HepG2 (cell line): Measurements from ENCODE around the gene SERPIND1. TPM values are rescaled to one million over a fixed set of nuclear protein-coding genes. Genes with fewer than 3 reads are reported as not detected.

Experiments
- ISX ChIP-seq: sonication (generic); formaldehyde crosslinking; conservative IDR thresholded peaks from 2 replicates; pipeline ENCODE4 v1.5.0; 2020; ENCODE audit warnings: missing genetic modification reagents
- JDP2 ChIP-seq: sonication (generic); formaldehyde crosslinking; IDR thresholded peaks from 2 replicates; pipeline ENCODE4 v1.8.1; 2022; ENCODE audit warnings: missing genetic modification reagents, borderline replicate concordance
- NFATC3 ChIP-seq: sonication (generic); formaldehyde crosslinking; IDR thresholded peaks from 2 replicates; pipeline ENCODE4 v1.5.1; 2020; ENCODE audit warnings: mild to moderate bottlenecking, missing genetic modification reagents
- PHB2 ChIP-seq: fragments of 450-650 bp; IDR thresholded peaks from 2 replicates; pipeline ENCODE4 v1.6.1; 2018; ENCODE audit not compliant: partially characterized antibody
- RBM22 ChIP-seq: fragments of 200-400 bp; formaldehyde crosslinking; optimal IDR thresholded peaks from 2 replicates; pipeline ENCODE3; 2017; ENCODE audit warnings: mild to moderate bottlenecking, low read length, moderate library complexity
- RXRA ChIP-seq: sonication (generic); formaldehyde crosslinking; IDR thresholded peaks from 2 replicates; pipeline ENCODE4 v1.5.1; 2020; ENCODE audit warnings: missing genetic modification reagents
- SIX4 ChIP-seq: sonication (generic); formaldehyde crosslinking; IDR thresholded peaks from 2 replicates; pipeline ENCODE4 v1.4.0; 2020; ENCODE audit warnings: missing genetic modification reagents
- SUZ12 ChIP-seq: fragments of 150-350 bp; IDR thresholded peaks from 2 replicates; pipeline ENCODE4 v1.6.1; 2014; ENCODE audit warnings: low read depth, low read length
- TSC22D2 ChIP-seq: sonication (generic); formaldehyde crosslinking; IDR thresholded peaks from 2 replicates; pipeline ENCODE4 v1.5.1; 2020; ENCODE audit warnings: missing genetic modification reagents, mild to moderate bottlenecking, borderline replicate concordance
- WIZ ChIP-seq: sonication (generic); formaldehyde crosslinking; IDR thresholded peaks from 2 replicates; pipeline ENCODE4 v1.5.1; 2020; ENCODE audit warnings: mild to moderate bottlenecking, missing genetic modification reagents
- ZBTB7B ChIP-seq: sonication (generic); formaldehyde crosslinking; IDR thresholded peaks from 2 replicates; pipeline ENCODE4 v1.4.0; 2020; ENCODE audit warnings: missing genetic modification reagents
- ZFP82 ChIP-seq: sonication (generic); formaldehyde crosslinking; IDR thresholded peaks from 2 replicates; pipeline ENCODE4 v1.5.1; 2020; ENCODE audit warnings: mild to moderate bottlenecking, missing genetic modification reagents, borderline replicate concordance
- ZMAT3 ChIP-seq: sonication (generic); formaldehyde crosslinking; conservative IDR thresholded peaks from 2 replicates; pipeline ENCODE4 v1.7.0; 2021; ENCODE audit warnings: missing genetic modification reagents
- ZNF253 ChIP-seq: sonication (generic); formaldehyde crosslinking; IDR thresholded peaks from 2 replicates; pipeline ENCODE4 v1.8.0; 2022; ENCODE audit warnings: mild to moderate bottlenecking, missing genetic modification reagents, borderline replicate concordance
- ZNF33A ChIP-seq: sonication (generic); formaldehyde crosslinking; IDR thresholded peaks from 2 replicates; pipeline ENCODE4 v1.5.1; 2020; ENCODE audit warnings: missing genetic modification reagents, mild to moderate bottlenecking, moderate library complexity, borderline replicate concordance
- ZNF44 ChIP-seq: sonication (generic); formaldehyde crosslinking; IDR thresholded peaks from 2 replicates; pipeline ENCODE4 v1.5.1; 2020; ENCODE audit warnings: mild to moderate bottlenecking, missing genetic modification reagents
- ZNF652 ChIP-seq: IDR thresholded peaks from 2 replicates; pipeline ENCODE4 v1.6.1; 2016; ENCODE audit warnings: low read depth, borderline replicate concordance
- ZNF781 ChIP-seq: sonication (generic); formaldehyde crosslinking; IDR thresholded peaks from 2 replicates; pipeline ENCODE4 v1.5.1; 2020; ENCODE audit warnings: borderline replicate concordance, mild to moderate bottlenecking, missing genetic modification reagents; ENCODE audit errors: not compliant biosample characterization
- ZNF782 ChIP-seq: sonication (generic); formaldehyde crosslinking; IDR thresholded peaks from 2 replicates; pipeline ENCODE4 v1.4.0; 2020; ENCODE audit warnings: missing genetic modification reagents, mild to moderate bottlenecking, borderline replicate concordance
- ZNF891 ChIP-seq: sonication (generic); formaldehyde crosslinking; IDR thresholded peaks from 2 replicates; pipeline ENCODE4 v1.5.0; 2020; ENCODE audit warnings: mild to moderate bottlenecking, missing genetic modification reagents
- polyA plus RNA-seq, 8 experiments: library from polyadenylated mRNA; depleted of rRNA in 3 of 8; stranded (reverse) in 7 of 8; unstranded in 1 of 8; fragments of >200 nt; fragmentation: Illumina TruSeq in 4 of 8; extraction: Trizol in 4 of 8; gene quantifications; 2 replicates each; pipeline versions ENCODE4 v1.2.1 to v1.2.3, GENCODE V29; 2011 to 2016; ENCODE audit warnings: low read depth in 4 of 8, missing spikeins in 1 of 8, mixed read lengths in 1 of 8; ENCODE audit not compliant: insufficient read depth in 1 of 8
- total RNA-seq, 5 experiments: library from RNA; depleted of rRNA; stranded (reverse); fragments of >200 nt; fragmentation: Illumina TruSeq; extraction: Trizol; gene quantifications; 2 replicates each; pipeline ENCODE4 v1.2.3, GENCODE V29; 2016; ENCODE audit warnings: low read depth in 1 of 5
- TF ChIP-seq, protein P1 (sequence below): sonication (generic); formaldehyde crosslinking; IDR thresholded peaks from 2 replicates; pipeline ENCODE4 v1.8.0; 2022; ENCODE audit warnings: missing genetic modification reagents, mild to moderate bottlenecking, inconsistent platforms, borderline replicate concordance
- TF ChIP-seq, protein P2 (sequence below): sonication (generic); formaldehyde crosslinking; IDR thresholded peaks from 2 replicates; pipeline ENCODE4 v1.4.0; 2020; ENCODE audit warnings: missing genetic modification reagents
- TF ChIP-seq, protein P3 (sequence below): sonication (generic); formaldehyde crosslinking; IDR thresholded peaks from 2 replicates; pipeline ENCODE4 v1.9.0; 2021; ENCODE audit warnings: mild to moderate bottlenecking, missing genetic modification reagents

The SERPIND1 gene
- total and polyA plus RNA-seq, 2 of the 13 experiments (the other 11 are each of a cell fraction or from before 2014, with no cell fraction given) = 111 to 350 TPM

DNA sequence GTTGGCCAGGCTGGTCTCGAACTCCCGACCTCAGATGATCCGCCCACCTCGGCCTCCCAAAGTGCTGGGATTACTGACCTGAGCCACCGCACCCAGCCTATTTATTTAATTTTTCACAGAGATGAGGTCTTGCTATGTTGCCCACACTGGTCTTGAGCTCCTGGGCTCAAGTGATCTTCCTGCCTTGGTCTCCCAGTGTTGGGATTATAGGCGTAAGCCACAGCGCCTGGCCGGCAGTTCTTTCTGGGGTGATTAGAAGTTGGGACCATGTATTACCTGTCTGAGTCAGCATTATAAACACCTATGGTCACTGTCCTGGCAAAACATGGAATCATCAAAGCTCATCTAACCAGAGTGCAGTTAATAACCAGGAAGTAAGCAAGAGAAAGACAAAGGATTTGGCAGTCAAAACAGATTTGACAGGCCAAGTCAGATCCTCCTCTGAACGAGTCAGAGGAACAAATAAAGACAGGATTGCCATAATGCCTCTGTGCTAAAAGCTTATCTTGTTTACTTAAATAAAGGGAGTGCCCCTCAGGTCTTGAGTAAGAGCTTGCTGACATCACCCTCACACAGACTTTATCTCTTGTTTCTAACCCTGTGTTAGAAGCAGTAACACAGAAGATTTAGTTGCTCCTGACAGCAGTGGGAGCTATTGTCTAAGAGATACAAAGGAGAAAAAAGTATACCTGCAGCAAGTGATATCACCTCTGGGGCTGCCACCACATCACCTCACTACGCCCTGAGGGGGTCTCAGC is 3.7 kb downstream of the SERPIND1 start (continued):
- TF ChIP-seq, protein P1, sequence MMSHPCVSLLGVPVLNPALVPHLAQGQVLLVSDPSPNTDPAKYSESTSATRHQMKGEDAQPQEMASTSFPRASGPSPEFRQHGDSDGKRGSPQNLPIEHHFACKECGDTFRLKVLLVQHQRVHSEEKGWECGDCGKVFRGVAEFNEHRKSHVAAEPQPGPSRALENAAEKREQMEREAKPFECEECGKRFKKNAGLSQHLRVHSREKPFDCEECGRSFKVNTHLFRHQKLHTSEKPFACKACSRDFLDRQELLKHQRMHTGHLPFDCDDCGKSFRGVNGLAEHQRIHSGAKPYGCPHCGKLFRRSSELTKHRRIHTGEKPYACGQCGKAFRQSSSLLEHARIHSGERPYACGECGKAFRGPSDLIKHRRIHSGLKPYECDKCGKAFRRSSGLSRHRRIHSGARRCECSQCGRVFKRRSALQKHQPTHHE = 0 out of 2 replicates have a peak, but pooled peaks have one; percentile 75
- peak; percentile 81 for TF ChIP-seq ZBTB7B
- peak; percentile 96 for TF ChIP-seq RBM22
- TF ChIP-seq, protein P2, sequence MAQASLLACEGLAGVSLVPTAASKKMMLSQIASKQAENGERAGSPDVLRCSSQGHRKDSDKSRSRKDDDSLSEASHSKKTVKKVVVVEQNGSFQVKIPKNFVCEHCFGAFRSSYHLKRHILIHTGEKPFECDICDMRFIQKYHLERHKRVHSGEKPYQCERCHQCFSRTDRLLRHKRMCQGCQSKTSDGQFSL = 0 out of 2 replicates have a peak, but pooled peaks have one; percentile 26
- TF ChIP-seq ZMAT3 (CRISPR knock-in tag) = peak; percentile 57; the same call in 1 of the 2 replicates
- TF ChIP-seq RXRA (CRISPR knock-in tag) = peak; percentile 49; the same call in 1 of the 2 replicates
- TF ChIP-seq, protein P3, sequence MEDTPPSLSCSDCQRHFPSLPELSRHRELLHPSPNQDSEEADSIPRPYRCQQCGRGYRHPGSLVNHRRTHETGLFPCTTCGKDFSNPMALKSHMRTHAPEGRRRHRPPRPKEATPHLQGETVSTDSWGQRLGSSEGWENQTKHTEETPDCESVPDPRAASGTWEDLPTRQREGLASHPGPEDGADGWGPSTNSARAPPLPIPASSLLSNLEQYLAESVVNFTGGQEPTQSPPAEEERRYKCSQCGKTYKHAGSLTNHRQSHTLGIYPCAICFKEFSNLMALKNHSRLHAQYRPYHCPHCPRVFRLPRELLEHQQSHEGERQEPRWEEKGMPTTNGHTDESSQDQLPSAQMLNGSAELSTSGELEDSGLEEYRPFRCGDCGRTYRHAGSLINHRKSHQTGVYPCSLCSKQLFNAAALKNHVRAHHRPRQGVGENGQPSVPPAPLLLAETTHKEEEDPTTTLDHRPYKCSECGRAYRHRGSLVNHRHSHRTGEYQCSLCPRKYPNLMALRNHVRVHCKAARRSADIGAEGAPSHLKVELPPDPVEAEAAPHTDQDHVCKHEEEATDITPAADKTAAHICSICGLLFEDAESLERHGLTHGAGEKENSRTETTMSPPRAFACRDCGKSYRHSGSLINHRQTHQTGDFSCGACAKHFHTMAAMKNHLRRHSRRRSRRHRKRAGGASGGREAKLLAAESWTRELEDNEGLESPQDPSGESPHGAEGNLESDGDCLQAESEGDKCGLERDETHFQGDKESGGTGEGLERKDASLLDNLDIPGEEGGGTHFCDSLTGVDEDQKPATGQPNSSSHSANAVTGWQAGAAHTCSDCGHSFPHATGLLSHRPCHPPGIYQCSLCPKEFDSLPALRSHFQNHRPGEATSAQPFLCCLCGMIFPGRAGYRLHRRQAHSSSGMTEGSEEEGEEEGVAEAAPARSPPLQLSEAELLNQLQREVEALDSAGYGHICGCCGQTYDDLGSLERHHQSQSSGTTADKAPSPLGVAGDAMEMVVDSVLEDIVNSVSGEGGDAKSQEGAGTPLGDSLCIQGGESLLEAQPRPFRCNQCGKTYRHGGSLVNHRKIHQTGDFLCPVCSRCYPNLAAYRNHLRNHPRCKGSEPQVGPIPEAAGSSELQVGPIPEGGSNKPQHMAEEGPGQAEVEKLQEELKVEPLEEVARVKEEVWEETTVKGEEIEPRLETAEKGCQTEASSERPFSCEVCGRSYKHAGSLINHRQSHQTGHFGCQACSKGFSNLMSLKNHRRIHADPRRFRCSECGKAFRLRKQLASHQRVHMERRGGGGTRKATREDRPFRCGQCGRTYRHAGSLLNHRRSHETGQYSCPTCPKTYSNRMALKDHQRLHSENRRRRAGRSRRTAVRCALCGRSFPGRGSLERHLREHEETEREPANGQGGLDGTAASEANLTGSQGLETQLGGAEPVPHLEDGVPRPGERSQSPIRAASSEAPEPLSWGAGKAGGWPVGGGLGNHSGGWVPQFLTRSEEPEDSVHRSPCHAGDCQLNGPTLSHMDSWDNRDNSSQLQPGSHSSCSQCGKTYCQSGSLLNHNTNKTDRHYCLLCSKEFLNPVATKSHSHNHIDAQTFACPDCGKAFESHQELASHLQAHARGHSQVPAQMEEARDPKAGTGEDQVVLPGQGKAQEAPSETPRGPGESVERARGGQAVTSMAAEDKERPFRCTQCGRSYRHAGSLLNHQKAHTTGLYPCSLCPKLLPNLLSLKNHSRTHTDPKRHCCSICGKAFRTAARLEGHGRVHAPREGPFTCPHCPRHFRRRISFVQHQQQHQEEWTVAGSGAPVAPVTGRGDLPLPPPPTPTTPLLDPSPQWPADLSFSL (CRISPR knock-in tag) = no peak; the same call in 1 of the 2 replicates
- no peak; the same call in 1 of the 2 replicates for TF ChIP-seq ZNF652 (CRISPR knock-in tag)
- no peak for TF ChIP-seq JDP2 (CRISPR knock-in tag)
- no peak for TF ChIP-seq TSC22D2 (CRISPR knock-in tag)
- TF ChIP-seq ZNF782 (CRISPR knock-in tag) = no peak
- TF ChIP-seq ZNF33A = no peak; the same call in 1 of the 2 replicates
- no peak for TF ChIP-seq ZNF891 (CRISPR knock-in tag)
- TF ChIP-seq NFATC3 (CRISPR knock-in tag) = no peak
- TF ChIP-seq SUZ12 = no peak
- TF ChIP-seq ZNF44 (CRISPR knock-in tag) = no peak
- no peak for TF ChIP-seq ZNF781 (CRISPR knock-in tag)
- TF ChIP-seq WIZ (CRISPR knock-in tag) = no peak
- TF ChIP-seq SIX4 (CRISPR knock-in tag) = peak; percentile 77; the same call in 1 of the 2 replicates
- TF ChIP-seq ISX = no peak
- no peak for TF ChIP-seq PHB2
- no peak for TF ChIP-seq ZFP82
- TF ChIP-seq ZNF253 (CRISPR knock-in tag) = no peak
